ENCODE results near the gene OS9.

OS9 gene

GRCh38 chr12:57751788-57752667, 58.1 kb downstream of the OS9 start, which contains the start of gene CDK4:
Gene CDK4 (minus strand): TSS chr12:57752310. CDS start chr12:57751717, 593 bp downstream.
- DNase-seq (ENCODE audit: low spot score), result peak; percentile 100

GRCh38 chr12:57752668-57753000, 58.7 kb downstream of the OS9 start:
- no peak for DNase-seq (ENCODE audit: low spot score)

GRCh38 chr12:57753756-57754337, 59.9 kb downstream of the OS9 start:
- DNase-seq (ENCODE audit: low spot score), result no peak

- DNase-seq (ENCODE audit: low spot score), result peak; percentile 48
Observed at GRCh38 chr12:57754411-57755193, 60.7 kb downstream of the OS9 start, which contains the start of gene MARCHF9. Gene MARCHF9 (plus strand): TSS chr12:57755103. CDS start chr12:57755529, 426 bp downstream.

GRCh38 chr12:57755194-57755453, 61.2 kb downstream of the OS9 start:
- DNase-seq (ENCODE audit: low spot score), result no peak

- DNase-seq (ENCODE audit: low spot score), result no peak
Observed at GRCh38 chr12:57755454-57756372, 61.8 kb downstream of the OS9 start.

GRCh38 chr12:57756406-57757341, 62.7 kb downstream of the OS9 start:
- no peak for DNase-seq (ENCODE audit: low spot score)

GRCh38 chr12:57757771-57758170, 63.8 kb downstream of the OS9 start:
- DNase-seq (ENCODE audit: low spot score), result no peak

GRCh38 chr12:57758552-57759359, 64.8 kb downstream of the OS9 start:
- no peak for DNase-seq (ENCODE audit: low spot score)

GRCh38 chr12:57759360-57759980, 65.5 kb downstream of the OS9 start:
- DNase-seq (ENCODE audit: low spot score), result no peak

GRCh38 chr12:57760347-57760982, 66.5 kb downstream of the OS9 start:
- no peak for DNase-seq (ENCODE audit: low spot score)

- DNase-seq (ENCODE audit: low spot score), result no peak
Observed at GRCh38 chr12:57761391-57761998, 67.6 kb downstream of the OS9 start.

- no peak for DNase-seq (ENCODE audit: low spot score)
Observed at GRCh38 chr12:57762463-57762862, 68.5 kb downstream of the OS9 start.

- no peak for DNase-seq (ENCODE audit: low spot score)
Observed at GRCh38 chr12:57763881-57764661, 70.1 kb downstream of the OS9 start.

GRCh38 chr12:57764662-57765002, 70.7 kb downstream of the OS9 start:
- DNase-seq (ENCODE audit: low spot score), result no peak

- no peak for DNase-seq (ENCODE audit: low spot score)
Observed at GRCh38 chr12:57765003-57765697, 71.2 kb downstream of the OS9 start.

Measured in RKO (cell line).